OCI-LY3 (cell line): ENCODE results near the gene PRKAG3.

Source experiments
- H2AFZ ChIP-seq: fragments of 200-600, 300-600 bp; shearing (Covaris generic); 2 replicates; pipeline ENCODE4 v1.6.0; 2014; ENCODE audit warnings: antibody characterized with exemption, low read depth, low read length
- H3K27ac ChIP-seq: fragments of 200-600, 300-600 bp; sonication (generic); 2 replicates; pipeline ENCODE4 v1.5.1; 2014; ENCODE audit warnings: mild to moderate bottlenecking, low read length, moderate library complexity, mixed read lengths
- H3K27me3 ChIP-seq: fragments of 200-600, 300-600 bp; sonication (generic); 2 replicates; pipeline ENCODE4 v1.6.1; 2014; ENCODE audit warnings: low read depth, low read length, mixed read lengths
- H3K36me3 ChIP-seq: fragments of 200-600, 300-600 bp; sonication (generic); replicated peaks from 2 replicates; pipeline ENCODE3; 2014; ENCODE audit warnings: low read depth, low read length, mixed read lengths
- H3K4me1 ChIP-seq: fragments of 300-600, 200-600 bp; sonication (generic); 2 replicates; pipeline ENCODE4 v1.6.1; 2014; ENCODE audit warnings: low read length, mixed read lengths
- H3K4me2 ChIP-seq: fragments of 200-600, 300-600 bp; sonication (generic); 2 replicates; pipeline ENCODE4 v1.6.1; 2014; ENCODE audit warnings: low read length, mixed read lengths
- H3K4me3 ChIP-seq: fragments of 300-600, 200-600 bp; sonication (generic); 2 replicates; pipeline ENCODE4 v1.5.1; 2014; ENCODE audit warnings: antibody characterized with exemption, mild to moderate bottlenecking, low read length, moderate library complexity
- H3K79me2 ChIP-seq: fragments of 300-600, 200-600 bp; shearing (Covaris generic); 2 replicates; pipeline ENCODE4 v1.6.1; 2014; ENCODE audit warnings: mild to moderate bottlenecking, low read length, mixed read lengths
- H3K9ac ChIP-seq: fragments of 300-600, 200-600 bp; shearing (Covaris generic); 2 replicates; pipeline ENCODE4 v1.6.0; 2014; ENCODE audit warnings: mild to moderate bottlenecking, low read length, moderate library complexity
- H3K9me3 ChIP-seq: fragments of 200-600, 300-600 bp; shearing (Covaris generic); 2 replicates; pipeline ENCODE4 v1.6.1; 2014; ENCODE audit warnings: low read length, mixed read lengths; ENCODE audit not compliant: insufficient read depth
- H4K20me1 ChIP-seq: fragments of 200-600, 300-600 bp; sonication (generic); 2 replicates; pipeline ENCODE4 v1.6.1; 2016; ENCODE audit warnings: low read length, mixed read lengths; ENCODE audit not compliant: insufficient read depth
- CTCF ChIP-seq: fragments of 200-600, 300-600 bp; sonication (generic); IDR thresholded peaks from 2 replicates; pipeline ENCODE4 v1.5.1; 2014; ENCODE audit warnings: antibody characterized with exemption, low read length, low read depth
- EZH2phosphoT487 ChIP-seq: fragments of 200-600 bp; shearing (Covaris generic); IDR thresholded peaks from 2 replicates; pipeline ENCODE4 v1.6.1; 2018; ENCODE audit warnings: antibody characterized with exemption, mixed run types, low read depth

Gene PRKAG3

GRCh38 chr2:218856167-218856895 lies 24.7 kb upstream of the PRKAG3 start:
- no peak overlapping the region for H3K27ac ChIP-seq
- no peak overlapping the region for H3K9ac ChIP-seq
- H3K4me1 ChIP-seq, result no peaks in the 10 kb centered on the region
- no peaks in the 10 kb centered on the region for H3K9me3 ChIP-seq
- no peaks in the 10 kb centered on the region for H3K36me3 ChIP-seq
- no peaks in the 10 kb centered on the region for H3K79me2 ChIP-seq
- no peak overlapping the region for H3K4me3 ChIP-seq
- TF ChIP-seq EZH2phosphoT487 (no peak), CTCF (no peak)
- H3K4me2 ChIP-seq, result no peak overlapping the region
- H3K27me3 ChIP-seq, result no peaks in the 10 kb centered on the region; the same call in 1 of the 2 replicates
- no peaks in the 10 kb centered on the region for H4K20me1 ChIP-seq
- H2AFZ ChIP-seq, result no peak overlapping the region

DNA sequence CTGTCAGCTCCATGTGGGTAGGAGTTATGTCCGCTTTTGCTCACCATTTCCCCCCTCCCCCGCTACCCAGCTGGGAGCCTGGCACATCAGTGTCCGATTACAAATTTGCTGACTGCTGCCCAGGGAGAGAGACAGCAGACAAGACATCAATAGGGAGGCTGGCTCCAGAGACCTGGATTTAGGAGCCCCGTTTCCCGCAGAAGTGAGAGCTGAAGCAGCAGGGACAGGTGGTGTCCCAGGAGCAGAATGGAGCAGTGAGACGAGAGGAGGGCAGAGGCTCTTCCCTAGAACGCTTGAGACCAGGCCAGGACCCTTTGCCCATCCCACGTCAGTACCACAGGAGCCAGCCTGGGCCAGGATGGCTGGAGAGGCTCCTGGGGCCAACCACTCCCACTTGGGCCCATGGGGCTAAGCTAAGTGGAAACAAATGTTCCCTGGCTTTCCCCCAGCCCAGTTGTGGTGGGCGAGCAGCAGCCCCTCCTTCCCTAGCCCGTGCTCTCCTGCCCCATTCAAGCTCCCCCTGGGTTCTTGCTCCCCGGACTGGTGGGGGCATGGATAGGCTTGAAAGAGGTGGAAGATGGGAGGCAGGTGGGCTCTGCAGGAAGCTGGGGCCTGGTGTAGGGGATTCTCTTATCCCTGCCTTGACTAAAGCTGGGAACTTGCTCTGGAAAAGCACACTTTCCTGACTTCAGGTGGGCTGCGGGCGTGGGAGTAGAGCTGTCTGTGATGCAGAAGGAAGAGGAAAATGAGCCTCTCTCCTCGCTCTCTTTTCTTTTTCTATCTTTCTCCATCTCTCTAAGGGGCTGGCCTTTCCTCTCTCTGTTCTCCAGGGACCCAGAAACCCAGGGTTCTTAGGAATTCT lies 23.9 kb upstream of the PRKAG3 start:
- Histone ChIP-seq H3K36me3 (no peaks in the 10 kb centered on the region), H3K27ac (no peak overlapping the region), H2AFZ (no peak overlapping the region), H4K20me1 (no peaks in the 10 kb centered on the region), H3K9ac (no peak overlapping the region), H3K9me3 (no peaks in the 10 kb centered on the region), H3K79me2 (no peaks in the 10 kb centered on the region), H3K27me3 (no peaks in the 10 kb centered on the region; the same call in 1 of the 2 replicates), H3K4me1 (no peaks in the 10 kb centered on the region), H3K4me3 (no peak overlapping the region), H3K4me2 (no peak overlapping the region)
- TF ChIP-seq EZH2phosphoT487 (no peak), CTCF (no peak)

GRCh38 chr2:218854860-218855259 lies 23.3 kb upstream of the PRKAG3 start:
- H2AFZ ChIP-seq, result no peak overlapping the region
- H3K79me2 ChIP-seq, result no peaks in the 10 kb centered on the region
- no peak overlapping the region for H3K4me2 ChIP-seq
- no peaks in the 10 kb centered on the region for H4K20me1 ChIP-seq
- TF ChIP-seq EZH2phosphoT487 (no peak), CTCF (no peak)
- no peaks in the 10 kb centered on the region for H3K9me3 ChIP-seq
- H3K27me3 ChIP-seq, result no peaks in the 10 kb centered on the region; the same call in 1 of the 2 replicates
- H3K36me3 ChIP-seq, result no peaks in the 10 kb centered on the region
- H3K9ac ChIP-seq, result no peak overlapping the region
- no peaks in the 10 kb centered on the region for H3K4me1 ChIP-seq
- no peak overlapping the region for H3K4me3 ChIP-seq
- no peak overlapping the region for H3K27ac ChIP-seq

DNA sequence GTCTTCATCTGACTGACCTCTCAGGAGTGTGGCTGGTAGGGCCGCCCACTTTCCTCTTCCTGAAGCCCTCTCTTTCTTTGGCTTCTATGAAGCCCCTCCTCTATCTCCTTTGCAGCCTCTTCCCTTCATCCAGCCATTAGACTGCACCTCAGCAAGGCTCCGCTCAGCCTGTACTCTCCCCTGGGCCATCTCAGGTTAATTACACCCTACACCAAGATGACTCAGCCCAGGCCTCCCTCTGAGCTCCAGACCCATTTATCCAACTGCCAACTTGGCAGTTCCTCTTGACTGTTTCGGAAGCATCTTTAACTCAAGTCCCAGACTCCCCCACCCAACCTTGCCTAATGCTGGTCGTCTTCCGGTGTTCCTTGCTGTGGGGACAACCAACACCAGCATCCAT lies 22.2 kb upstream of the PRKAG3 start:
- H3K36me3 ChIP-seq, result no peaks in the 10 kb centered on the region
- H3K27me3 ChIP-seq, result no peaks in the 10 kb centered on the region; the same call in 1 of the 2 replicates
- no peak overlapping the region for H3K4me2 ChIP-seq

More for the DNA sequence above, 22.2 kb upstream of the PRKAG3 start:
- no peak overlapping the region for H3K9ac ChIP-seq
- no peaks in the 10 kb centered on the region for H3K4me1 ChIP-seq
- H3K4me3 ChIP-seq, result no peak overlapping the region
- no peak for TF ChIP-seq EZH2phosphoT487
- TF ChIP-seq CTCF, result no peak
- no peaks in the 10 kb centered on the region for H4K20me1 ChIP-seq
- H3K79me2 ChIP-seq, result no peaks in the 10 kb centered on the region
- no peaks in the 10 kb centered on the region for H3K9me3 ChIP-seq
- H2AFZ ChIP-seq, result no peak overlapping the region
- no peak overlapping the region for H3K27ac ChIP-seq
